Hematopoietic multipotent progenitor cell treated with erythropoietin and hydrocortisone succinate and interleukin-3 and kit ligand, for 15 days (in vitro differentiated cells): ENCODE measurements around the gene AAR2.

ENCODE experiments used
- DNase-seq: peaks from one replicate; pipeline ENCODE4 v3.0.0-alpha.2; 2015; ENCODE audit warnings: low spot score

AAR2 gene

GRCh38 chr20:36279776-36280175 is 43.5 kb downstream of the AAR2 start:
- DNase-seq: no peak

GRCh38 chr20:36281785-36282380 is 45.6 kb downstream of the AAR2 start:
- DNase-seq: no peak

GRCh38 chr20:36284751-36285150 is 48.5 kb downstream of the AAR2 start:
- DNase-seq: no peak

- DNase-seq: no peak
Observed at GRCh38 chr20:36285746-36286447, 49.6 kb downstream of the AAR2 start.

GRCh38 chr20:36297656-36298055 is 61.4 kb downstream of the AAR2 start:
- DNase-seq: no peak

GRCh38 chr20:36298061-36298460 is 61.8 kb downstream of the AAR2 start:
- no peak for DNase-seq

DNA sequence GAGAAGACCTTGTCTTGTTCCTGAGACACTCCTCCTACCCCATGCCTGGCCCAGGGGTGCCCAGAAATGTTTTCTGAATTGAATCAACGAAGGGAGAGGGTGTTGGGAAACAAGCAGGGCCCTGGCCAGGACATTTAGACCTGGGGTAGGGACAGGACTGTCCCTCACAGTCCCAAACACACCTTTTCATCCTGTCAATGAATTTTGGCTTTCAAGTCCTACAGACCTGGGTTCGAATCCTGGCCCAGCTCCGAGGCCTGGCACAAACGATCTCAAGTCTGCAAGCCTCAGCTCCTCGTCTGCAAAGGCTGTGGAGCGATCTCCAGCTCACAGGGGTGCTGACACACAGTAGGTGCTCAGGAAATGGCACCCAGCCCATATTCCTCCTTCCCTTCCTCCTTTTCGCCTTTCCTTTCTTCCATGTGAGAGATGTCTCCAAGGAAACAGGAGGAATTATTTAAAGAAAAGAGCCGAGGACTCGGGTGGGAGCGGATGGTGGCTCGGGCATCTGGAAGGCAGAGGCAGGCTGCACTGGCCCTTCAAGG is 62.6 kb downstream of the AAR2 start:
- DNase-seq: no peak

GRCh38 chr20:36299459-36299858 is 63.2 kb downstream of the AAR2 start:
- no peak for DNase-seq

- no peak for DNase-seq
Observed at GRCh38 chr20:36301359-36302119, 65.3 kb downstream of the AAR2 start.

GRCh38 chr20:36303020-36303595 is 66.8 kb downstream of the AAR2 start:
- no peak for DNase-seq

DNA sequence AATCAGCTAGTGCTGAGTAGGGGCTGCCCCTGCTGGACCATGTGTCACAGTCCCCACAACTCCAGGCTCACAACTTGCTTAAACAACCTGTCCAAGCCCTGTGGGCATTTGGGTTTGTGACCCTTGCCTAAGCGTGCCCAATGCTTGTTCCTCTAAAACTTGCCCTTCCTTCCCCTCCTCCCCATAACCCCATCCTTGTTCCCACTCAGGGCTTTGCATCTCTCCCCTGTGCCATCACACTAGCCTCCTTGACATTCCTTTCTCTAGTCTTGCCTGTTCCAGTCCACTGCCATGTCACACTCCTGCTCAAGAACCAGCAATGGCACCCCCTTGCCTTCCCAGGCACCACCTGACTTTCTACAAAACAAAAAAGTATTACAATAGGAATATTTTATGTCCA is 67.6 kb downstream of the AAR2 start:
- no peak for DNase-seq

- DNase-seq: no peak
Observed at GRCh38 chr20:36304786-36305495, 68.7 kb downstream of the AAR2 start.

- no peak for DNase-seq
Observed at GRCh38 chr20:36305602-36306551, 69.6 kb downstream of the AAR2 start, which contains the start of gene DLGAP4. TSS of gene DLGAP4 (plus strand) at chr20:36306339. CDS start at chr20:36431718, 125,379 bp downstream.
